ENCODE measurements around the gene PPM1H.

PPM1H gene

GRCh38 chr12:62873116-62873825, 61.7 kb downstream of the PPM1H start:
- no peak for DNase-seq (ENCODE audit: low read depth)

DNA sequence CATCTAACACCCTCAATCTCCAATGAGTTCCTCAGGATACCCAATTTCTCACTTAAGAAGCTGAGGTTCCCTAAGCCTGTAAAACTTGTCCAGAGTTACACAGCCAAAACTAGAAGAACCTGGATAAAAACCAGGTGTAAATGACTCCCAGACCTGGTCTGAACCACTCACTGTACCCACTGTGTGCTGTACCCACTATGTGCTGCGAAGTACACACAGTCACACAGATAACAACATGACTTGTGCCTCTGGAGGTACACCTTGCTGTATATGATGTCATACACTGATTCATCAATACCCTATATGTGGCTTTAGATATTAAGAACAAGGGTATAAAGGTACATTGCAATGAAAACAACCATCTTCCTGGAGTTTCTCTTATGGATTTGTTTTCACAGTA, 66.1 kb downstream of the PPM1H start:
- no peak for DNase-seq (ENCODE audit: low read depth)

DNA sequence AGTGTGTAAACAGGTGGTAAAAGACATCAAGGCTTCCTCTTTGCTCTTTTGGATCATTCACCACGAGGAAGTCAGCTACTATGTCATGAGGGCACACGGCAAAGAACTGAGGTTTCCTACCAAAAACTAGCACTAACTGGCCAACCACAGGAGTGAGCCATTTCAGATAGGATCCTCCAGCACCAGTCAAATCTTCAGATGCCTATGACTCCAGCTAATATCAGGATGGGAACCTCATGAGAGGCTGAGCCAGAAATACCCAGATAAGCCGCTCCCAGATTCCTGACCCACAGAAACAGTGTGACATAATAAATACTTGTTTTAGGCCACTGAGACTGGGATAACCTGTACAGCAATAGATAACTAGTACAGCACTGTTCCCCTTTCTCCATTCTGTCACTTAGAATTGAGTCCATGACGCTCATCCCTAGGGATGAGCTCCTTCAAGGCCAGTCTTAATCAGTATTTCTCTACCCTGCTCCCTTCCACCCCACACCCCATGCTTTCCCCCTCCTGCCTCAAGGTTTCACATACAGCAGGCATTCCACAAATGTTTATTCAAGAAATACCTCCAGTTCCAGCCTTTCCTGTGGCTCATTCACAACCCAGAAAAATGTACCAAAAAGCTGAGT, 68.4 kb downstream of the PPM1H start:
- peak; percentile 8 for DNase-seq (ENCODE audit: low read depth)

DNA sequence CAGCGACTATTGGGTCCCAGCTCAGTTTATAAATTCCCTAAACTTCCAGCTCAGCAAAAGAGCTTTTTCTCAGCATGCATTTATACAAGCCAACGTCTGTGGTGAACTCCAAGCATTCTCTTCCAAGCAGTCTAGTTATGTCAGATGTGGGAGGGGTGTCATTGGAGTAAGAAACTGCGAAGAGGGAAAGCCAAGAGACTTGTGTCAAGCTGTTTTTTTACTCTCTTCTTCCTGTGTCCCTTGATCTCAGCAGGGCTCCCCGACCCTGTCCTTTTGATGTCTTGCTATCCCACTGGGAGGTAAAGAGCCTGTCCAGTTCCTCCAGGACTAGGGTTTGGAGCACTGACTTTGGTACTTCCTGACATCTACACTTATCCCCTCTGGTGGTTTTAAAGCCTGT, 69.0 kb downstream of the PPM1H start:
- no peak for DNase-seq (ENCODE audit: low read depth)

GRCh38 chr12:62865065-62865464, 69.9 kb downstream of the PPM1H start:
- no peak for DNase-seq (ENCODE audit: low read depth)

- no peak for DNase-seq (ENCODE audit: low read depth)
Measured at GRCh38 chr12:62862259-62862881, 72.6 kb downstream of the PPM1H start.

DNA sequence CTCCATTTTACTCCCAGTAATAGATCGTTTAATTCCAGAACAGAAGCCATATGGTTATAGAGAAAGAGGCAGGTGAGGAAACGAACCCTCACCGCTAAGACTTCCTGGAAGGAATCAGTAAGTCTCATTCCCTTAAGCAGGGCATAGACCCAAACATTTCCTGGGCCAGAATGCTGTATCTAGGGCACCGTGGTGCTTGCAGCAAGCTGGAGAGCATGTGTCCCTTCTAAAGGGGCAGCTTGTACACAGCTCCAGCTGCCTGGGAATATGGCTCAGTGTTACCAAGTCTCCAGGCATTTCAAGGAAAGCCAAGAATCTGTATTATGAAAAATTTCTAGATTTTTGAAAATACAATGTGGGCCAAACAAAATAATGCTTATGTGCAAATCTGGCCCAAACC, 73.4 kb downstream of the PPM1H start:
- no peak for DNase-seq (ENCODE audit: low read depth)

GRCh38 chr12:62860501-62861411, 74.2 kb downstream of the PPM1H start:
- DNase-seq (ENCODE audit: low read depth) = no peak

DNA sequence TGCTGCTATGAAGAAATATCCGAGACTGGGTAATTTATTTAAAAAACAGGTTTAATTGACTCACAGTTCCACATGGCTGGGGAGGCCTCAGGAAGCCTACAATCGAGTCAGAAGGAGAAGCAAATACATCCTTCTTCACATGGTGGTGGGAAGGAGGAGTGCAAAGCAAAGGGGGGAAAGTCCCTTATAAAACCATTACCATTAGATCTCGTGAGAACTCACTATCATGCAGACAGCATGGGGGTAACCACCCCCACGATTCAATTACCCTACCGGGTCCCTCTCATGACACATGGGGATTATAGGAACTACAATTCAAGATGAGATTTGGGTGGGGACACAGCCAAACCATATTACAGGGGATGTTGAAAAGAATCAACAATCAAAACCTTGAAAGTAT, 74.9 kb downstream of the PPM1H start:
- DNase-seq (ENCODE audit: low read depth) = no peak

- no peak for DNase-seq (ENCODE audit: low read depth)
Measured at GRCh38 chr12:62859321-62859737, 75.6 kb downstream of the PPM1H start.

GRCh38 chr12:62856454-62856853, 78.5 kb downstream of the PPM1H start:
- DNase-seq (ENCODE audit: low read depth) = no peak

GRCh38 chr12:62854024-62854423, 80.9 kb downstream of the PPM1H start:
- DNase-seq (ENCODE audit: low read depth) = no peak

DNA sequence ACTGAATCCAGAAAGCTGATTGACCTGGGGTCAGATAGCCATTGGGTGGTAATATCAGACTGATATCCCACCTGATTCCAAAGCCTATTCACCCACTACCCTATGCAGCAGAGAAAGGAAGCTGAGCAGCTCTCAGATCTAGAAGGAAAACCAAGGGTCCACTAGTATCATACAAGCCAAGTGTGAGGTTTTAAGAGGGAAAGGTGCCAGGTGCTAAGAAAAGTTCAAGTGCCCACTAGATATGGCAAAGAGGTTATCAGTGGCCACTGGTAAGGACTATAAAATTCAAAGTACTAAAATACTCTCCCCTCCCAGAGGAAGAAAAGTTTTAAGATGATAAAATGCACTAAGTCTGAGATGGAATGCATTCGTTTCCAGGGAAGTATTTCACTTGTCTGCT, 85.6 kb downstream of the PPM1H start:
- no peak for DNase-seq (ENCODE audit: low read depth)

DNA sequence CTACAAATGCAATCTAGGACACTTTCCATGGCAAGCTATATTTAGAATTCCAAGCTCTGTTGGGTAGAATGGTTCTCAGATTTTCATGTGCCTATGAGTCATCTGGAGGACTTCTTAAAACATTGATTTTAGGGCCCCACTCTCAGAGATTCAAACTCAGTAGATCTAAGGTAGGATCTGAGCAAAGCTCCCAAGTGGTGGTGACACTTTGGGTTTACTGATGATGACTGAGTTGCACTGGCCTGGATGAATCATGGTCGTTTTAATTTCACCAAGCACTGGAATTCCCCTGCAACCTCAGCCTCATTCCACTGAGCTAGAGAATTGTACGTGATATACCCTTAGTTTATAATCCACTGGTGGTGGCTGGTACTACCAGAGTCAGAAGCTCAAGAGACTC, 86.5 kb downstream of the PPM1H start:
- no peak for DNase-seq (ENCODE audit: low read depth)

GRCh38 chr12:62847709-62848108, 87.2 kb downstream of the PPM1H start:
- DNase-seq (ENCODE audit: low read depth) = no peak

DNA sequence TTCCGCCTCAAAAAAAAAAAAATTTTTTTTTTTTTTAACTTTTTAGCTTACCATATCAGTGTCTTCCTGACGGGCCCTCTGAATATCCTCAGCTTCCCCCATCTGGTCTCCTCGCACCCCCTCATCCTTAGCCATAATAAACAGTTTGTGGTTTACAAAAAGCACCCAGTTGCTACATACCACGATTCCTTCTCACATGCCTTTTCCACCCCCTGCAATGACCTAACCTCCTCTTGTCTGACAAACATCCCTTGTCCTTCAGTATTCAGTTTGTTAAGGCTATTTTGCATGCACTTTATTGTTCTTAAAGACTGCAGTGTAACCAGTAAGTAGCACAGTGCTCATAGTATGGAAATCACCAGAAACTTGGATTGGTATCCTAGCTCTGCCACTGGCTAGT, 88.5 kb downstream of the PPM1H start:
- DNase-seq (ENCODE audit: low read depth) = no peak

DNA sequence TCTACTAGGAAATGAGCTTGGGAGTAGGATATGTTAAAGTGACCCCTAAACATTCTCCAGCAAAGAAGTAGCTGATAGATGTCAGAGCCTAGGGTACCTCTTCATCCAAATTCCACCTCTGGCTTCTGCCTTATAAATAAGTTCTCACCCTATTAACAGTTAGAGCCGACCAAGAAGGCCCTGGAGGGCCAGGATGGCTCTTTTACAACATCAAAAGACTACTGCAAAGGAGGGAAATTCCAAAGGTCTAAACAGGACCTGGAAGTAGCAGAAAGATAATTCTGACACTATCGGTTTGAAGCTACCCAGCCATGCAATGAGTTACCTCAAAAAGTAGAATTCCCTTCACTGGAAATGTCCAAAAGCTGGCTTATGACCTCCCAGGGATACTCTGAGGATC, 90.0 kb downstream of the PPM1H start:
- DNase-seq (ENCODE audit: low read depth) = no peak

- DNase-seq (ENCODE audit: low read depth) = no peak
Measured at GRCh38 chr12:62843716-62844115, 91.2 kb downstream of the PPM1H start.

- no peak for DNase-seq (ENCODE audit: low read depth)
Measured at GRCh38 chr12:62841846-62842245, 93.1 kb downstream of the PPM1H start.

- no peak for DNase-seq (ENCODE audit: low read depth)
Measured at GRCh38 chr12:62840806-62841205, 94.1 kb downstream of the PPM1H start.

- DNase-seq (ENCODE audit: low read depth) = no peak
Measured at GRCh38 chr12:62839869-62840660, 94.9 kb downstream of the PPM1H start.
